Measurements from ENCODE around the gene NPDC1.
A peak's percentile ranks its signal among the peaks of the same experiment; 100 is the strongest.
"Not testable (repeated sequence)": the region's sequence is repeated elsewhere in the genome, so short reads cannot be mapped to it uniquely, and the experiment has no call there.

The NPDC1 gene

DNA sequence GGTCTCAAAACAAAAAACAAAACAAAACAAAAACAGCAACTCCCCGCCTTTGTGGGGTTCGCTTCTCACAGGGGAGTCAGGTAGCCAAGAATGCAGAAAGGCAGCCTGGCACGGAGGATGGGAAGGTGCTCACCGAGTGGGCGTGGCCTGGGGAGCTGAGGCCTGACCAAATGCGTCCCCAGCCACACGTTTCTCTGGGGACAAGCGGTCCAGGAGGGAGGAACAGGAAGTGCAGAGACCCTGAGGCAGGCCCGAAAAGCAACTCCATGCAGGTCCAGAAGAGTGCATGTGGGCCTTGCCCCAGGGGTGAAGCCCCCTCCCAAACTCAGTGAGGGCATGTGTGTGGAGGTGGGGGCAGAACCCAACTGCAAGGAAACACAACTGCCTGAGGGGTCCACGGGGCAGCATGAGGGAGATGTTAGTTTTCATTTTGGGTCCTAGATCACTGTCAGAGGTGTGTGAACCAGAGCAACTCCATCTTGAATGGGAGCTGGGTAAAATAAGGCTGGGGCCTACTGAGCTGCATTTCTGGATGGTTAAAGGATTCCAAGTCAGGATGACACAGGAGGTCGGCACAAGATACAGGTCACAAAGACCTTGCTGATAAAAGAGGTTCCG is 28.8 kb upstream of the NPDC1 start:
- DNase-seq (ENCODE audit: low read depth) = no peak

DNA sequence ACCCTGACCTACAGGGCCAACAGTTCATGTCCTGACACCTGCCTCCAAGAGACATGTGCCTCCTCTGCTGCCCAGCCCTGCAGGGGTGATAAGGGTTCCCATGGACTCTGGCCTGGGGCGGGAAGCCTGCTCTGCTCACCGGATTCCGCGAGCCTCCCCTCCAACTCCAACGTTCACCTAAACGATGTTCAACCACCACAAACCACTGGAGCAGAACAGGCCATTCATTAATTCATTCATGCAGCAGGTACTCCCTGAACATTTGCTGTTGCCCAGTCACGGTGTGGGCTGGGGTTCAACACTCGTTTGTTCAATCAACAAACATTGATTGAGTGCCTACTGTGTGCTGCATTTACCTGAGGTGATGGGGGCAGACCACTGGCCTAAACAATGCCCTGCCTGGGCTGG is 28.0 kb upstream of the NPDC1 start:
- DNase-seq (ENCODE audit: low read depth) = no peak

DNA sequence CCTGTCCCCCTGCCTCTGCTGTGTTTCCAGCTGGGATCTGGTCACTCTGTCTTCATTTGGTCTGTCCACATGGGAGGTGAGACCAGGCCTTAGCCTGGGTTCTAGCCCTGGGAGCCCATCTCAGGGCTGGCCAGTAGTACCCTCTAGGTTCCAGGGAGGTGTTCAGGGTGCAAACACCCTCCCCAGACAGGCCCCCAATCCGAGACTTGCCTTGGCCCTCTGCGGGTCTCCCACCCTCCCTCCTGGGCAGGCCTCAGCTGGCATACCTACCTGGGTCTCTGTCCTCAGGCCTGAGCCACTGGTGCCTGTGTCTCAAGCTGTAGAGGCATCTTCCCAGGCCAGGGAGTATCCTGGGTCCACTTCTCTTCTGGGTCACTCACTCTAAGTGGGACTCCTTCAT is 25.3 kb upstream of the NPDC1 start:
- DNase-seq (ENCODE audit: low read depth) = no peak

DNA sequence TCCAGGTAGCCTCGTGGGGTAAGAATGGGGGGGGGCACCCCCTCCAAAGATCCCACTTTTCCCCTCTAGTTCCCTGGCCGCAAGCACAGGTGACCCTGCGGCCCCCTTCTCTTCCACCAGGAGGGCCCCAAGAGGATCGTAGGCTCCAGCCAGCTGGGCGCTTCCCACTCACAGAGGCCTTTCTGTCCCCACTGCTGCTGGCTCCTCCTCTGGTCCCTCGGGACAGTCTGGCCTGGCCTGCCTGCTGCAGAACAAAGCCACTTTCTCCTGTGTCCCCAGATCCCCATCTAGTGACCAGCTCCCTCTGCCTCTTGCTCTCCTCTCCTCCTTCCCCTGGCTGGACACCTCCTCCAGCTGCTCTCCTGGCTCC is 24.9 kb upstream of the NPDC1 start:
- no peak for DNase-seq (ENCODE audit: low read depth)

DNA sequence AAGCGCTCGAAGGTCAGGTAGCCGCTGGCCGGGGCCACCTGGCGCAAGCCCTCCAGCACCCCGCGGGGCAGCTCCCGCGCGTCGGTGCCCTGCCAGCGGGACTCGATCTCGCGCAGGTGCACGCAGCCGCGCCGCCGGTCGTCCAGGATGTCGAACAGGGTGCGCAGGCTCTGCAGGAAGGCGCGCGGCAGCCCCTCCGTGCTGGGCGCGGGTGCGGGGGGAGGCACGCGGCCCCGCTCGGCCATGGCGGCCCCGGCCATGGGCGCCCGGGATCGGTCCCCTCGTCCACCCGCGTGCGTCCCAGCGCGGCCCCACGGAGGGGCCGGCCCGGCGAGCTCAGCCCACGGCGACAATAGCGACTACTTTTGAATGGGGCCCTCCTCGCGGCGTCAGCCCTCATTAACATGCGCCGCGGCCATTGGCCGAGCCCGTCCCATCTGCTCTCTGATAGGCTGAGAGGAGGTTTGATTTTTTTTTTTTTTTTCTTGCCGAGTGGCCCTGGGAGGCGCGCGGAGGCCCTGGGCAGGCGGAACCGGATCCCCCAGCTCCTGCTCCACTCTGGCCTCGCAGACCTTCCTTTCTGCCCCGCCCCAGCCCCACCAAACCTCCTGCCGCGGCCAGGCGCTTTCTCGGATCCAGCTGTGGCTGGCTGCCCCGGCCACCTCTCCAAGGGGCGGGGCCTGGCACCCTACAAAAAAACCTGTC is 24.4 kb upstream of the NPDC1 start, which contains the start of gene SAPCD2:
Gene SAPCD2 (minus strand): TSS at position 357 of the 705 bp plus-strand sequence. CDS start 97 bp downstream, at position 260.
- peak; percentile 74 for DNase-seq (ENCODE audit: low read depth)

DNA sequence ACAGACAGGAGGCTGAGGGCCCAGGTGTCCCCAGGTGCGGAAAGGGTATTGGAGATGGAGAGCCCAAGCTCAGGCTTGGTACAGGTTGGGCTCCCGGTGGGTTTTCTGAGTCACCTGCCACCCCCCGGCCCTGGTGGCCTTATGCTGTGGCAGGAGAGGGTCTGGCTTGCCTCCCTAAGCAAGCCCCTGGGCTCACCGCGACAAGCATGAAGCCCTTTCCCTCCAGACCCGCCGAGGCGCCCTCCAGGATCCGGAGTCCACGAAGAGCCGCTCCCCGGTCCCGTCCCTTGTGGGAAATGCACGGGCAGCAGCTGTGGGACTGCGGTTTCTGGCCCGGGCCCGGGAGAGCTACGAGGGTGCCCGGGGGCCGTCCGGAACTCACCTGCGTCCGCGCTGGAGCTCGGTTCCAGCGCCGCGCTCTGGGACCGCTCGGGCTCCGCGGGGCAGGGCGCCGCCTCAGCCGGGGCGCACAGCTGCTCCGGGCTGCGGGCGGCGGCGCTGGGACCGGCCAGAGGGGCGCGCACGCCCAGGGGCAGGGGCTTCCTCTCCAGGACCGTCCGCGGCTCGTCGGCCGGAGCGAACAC is 23.6 kb upstream of the NPDC1 start:
- no peak for DNase-seq (ENCODE audit: low read depth)

DNA sequence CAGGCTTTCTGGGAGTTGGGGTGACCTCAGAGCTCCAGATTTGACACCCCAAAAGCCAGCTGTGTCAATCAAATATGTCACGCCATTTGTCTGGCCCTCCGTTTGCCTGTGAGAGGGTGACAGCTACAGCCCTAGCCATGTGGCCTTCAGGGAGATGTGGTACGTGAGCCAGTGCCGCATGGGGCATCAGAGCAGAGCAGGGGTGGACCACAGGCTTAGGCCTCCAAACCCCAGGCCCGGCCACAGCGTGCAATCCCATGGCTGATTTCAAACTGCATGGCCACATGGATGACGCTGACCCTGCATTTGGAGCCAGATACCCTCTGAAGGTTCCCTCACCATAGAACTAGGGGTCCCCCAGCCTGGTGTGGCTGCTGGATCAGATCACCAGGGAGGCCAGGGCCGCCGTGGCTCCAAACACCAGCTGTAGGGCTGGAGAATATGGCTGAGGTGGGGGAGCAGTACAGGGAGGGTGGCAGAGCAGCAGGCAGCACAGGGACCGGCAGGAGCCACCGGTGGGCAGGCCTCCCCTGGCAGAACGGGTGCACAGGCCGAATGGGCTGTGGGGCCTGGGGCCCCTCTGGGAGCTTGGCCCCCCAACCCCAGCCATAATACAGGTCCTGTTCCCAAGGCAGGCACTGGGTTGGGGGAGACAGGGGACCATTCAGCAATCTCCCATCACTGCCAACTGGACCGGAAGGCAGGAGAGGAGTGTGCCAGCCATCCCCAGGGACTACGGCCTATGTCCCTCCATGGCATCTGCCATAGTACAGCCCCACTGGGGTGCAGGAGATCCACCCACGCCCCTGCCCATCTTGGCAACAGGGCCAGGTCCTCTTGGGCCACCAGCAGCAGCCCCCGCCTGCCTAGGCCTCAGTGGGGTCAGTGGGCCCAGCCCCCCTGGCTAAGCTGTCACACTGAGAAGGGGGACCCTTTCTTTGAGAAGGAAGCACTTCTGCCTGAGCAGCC is 22.8 kb upstream of the NPDC1 start:
- no peak for DNase-seq (ENCODE audit: low read depth)

DNA sequence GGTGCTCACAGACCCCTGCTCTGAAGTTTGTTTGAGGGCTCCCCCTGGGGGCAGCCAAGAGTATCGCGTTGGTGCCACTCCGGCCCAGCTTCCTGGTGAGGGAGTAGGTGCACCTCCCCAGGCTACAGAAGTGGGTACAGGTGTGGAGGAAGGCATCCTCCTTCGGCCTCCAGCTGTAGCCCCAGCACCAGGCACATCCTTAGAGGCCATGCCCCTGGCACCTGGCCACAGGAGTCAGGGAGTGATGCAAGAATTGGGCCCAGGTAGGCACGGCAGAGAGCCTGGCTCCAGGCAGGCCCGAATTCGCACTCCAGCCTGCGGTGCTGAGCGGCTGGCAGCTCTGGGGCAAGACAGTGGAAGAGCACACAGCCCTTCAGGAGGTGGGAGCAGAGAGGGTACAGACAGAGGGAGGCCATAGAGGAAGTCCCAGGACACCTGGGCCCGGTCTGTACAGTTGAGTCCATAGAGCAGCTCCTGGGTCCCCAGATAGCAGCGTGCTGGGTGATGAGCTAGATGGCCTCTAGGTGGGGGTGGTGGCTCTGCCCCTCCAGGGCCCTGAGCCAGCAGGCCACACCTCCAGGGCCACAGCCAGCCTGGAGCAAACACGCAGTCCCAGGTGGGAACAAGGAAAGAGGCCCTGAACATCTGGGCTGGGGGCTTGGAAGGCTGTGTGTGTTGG is 22.0 kb upstream of the NPDC1 start:
- DNase-seq (ENCODE audit: low read depth) = peak; percentile 75

DNA sequence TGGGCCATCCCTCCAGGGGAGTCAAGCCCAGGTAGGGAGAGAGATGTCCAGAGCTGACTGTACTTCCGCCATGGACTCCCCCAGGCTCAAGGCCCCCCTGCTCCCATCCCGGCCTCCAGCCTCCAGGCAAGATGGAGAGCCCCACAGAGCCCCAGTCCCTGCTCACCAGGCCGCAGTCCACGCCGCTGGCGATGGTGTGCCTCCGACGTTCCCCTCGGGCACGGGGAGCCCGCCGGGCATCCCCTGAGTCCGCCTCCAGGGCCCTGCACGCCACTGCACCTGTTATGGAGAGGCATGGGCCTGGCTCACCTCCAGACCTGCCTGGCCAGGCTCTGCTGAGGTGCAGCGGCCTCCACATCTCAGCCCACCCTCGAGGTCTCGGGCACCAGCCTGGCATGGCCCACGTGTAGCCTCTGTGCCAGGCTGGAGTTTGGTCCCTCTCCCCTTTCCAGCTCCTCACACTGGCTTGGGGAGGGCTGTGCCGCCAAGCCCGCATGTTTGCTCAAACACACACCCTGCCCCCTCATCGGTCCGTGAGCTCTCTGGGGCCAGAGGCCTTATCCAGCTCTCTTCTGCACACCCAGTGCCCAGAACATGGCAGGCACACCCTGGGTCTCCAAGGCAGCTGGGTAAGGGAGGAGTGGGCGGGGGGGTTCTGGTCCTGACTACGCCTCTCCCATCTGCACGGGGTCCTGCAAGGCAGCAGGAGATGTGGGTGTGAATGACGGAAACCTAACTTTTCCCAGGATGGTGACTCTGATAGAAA is 20.3 kb upstream of the NPDC1 start:
- no peak for DNase-seq (ENCODE audit: low read depth)

DNA sequence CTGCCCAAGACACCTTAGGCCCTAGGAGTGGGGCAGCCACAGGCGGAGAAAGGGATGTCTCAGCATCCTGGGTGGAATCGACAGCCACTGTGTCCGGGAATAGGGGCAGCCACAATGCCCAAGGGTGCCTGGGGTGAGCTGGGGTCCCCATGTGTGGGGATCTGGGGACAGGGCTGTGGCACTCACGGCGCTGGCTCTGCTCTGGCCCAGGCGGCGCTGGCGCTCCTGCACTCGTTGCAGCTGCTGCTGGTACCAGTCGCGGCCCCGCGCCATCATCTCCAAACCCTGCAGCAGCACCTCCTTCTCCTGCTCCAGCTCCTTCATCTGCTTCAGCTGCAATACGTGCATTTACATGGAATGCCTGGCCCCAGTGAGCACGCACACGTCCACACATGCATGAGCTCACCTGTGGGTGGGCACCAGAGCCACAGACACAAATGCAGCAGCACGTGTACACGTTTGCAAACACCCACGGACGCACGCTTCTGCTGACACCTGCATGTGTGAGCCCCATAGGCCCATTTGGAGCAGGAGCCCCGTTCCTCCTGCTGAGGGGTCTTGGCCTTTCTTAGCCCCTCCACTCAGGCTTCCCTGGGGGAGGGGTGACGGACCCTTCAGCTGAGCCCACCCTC is 19.5 kb upstream of the NPDC1 start:
- no peak for DNase-seq (ENCODE audit: low read depth)

DNA sequence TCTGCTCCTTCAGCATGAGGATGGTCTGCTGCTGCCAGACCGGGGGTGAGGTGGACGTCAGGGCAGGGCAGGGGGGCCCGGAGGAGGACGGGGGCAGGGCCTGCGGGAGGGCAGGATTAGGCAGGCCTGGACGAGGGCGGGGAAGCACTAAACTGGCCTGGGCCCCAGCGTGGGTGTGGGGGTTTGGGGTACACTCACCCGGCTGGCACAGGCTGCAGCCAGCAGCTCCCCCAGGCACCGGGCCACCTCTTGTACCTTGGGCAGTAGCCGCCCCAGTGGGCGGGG is 18.8 kb upstream of the NPDC1 start:
- DNase-seq (ENCODE audit: low read depth) = no peak

DNA sequence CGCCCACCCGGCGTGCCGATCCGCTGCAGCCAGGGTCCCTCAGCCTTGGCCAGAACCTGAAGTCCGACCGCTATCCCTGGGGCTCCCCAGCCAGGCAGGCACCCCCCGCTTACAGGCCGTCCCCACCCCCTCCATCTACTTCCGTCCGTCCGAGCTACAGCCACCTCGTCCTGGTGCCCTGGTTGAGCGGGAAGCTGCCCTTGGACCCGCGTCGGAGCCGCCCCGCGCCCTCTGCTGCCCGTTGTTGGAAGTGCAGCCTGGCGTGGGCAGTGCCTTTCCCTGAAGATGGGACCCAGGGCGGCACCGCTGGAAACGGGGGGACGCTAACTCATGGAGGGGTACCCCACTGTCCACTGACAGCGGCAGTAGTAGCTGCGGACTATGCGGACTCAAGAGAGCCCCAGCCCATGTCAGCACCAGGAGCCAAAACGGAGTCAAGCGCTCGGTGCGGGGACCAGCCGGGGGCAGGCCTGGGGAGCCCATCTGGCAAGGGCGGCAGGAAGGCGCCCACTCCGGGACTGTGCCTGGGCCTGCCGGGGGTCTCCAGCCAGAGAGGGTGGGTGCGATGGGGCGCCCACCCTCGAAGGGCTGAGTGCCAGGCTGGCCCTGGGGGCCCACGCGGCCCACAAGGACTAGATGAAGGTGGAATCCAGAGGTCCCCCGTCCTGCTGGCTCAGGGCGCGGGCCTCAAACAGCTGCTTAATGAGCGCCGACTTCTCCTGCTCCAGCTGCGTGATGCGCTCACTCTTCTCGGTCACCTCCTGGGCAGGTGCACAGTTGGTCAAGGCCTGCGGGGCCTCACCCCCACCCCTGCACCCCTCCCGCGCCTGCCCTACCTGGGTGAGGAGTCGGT is 18.3 kb upstream of the NPDC1 start:
- no peak for DNase-seq (ENCODE audit: low read depth)

DNA sequence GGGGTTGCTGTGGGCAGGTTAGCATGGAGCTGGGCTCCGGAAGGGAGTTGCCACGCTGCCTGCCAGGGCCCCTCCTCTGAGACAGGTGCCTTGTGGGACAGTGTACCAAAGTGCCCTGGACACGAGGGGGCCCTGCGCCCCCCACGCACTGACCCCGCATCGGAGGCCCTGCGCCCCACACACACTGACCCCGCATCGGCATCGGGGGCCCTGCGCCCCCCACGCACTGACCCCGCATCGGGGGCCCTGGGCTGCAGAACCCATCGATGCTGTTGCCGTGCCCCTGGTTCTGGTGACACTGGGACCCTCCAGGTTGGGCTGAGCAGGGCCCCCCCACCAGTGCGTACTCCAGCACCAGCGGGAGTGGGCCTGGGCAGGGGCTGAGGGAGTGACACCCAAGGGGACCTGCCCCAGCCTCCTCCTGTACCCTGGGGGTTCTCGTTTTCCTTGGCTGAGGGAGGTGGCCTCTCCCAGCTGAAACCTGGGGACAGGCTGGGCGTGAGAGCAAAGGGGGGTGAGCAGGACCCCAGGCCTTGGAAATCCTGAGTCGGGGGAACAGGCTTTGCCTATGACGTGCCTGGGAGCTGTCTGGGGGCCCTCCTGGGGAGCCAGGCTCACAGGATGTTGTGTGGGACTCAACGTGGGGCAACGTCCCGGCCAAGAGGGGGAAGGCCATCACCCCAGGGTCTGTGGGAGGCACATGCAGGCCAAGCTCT is 17.5 kb upstream of the NPDC1 start:
- DNase-seq (ENCODE audit: low read depth) = no peak

DNA sequence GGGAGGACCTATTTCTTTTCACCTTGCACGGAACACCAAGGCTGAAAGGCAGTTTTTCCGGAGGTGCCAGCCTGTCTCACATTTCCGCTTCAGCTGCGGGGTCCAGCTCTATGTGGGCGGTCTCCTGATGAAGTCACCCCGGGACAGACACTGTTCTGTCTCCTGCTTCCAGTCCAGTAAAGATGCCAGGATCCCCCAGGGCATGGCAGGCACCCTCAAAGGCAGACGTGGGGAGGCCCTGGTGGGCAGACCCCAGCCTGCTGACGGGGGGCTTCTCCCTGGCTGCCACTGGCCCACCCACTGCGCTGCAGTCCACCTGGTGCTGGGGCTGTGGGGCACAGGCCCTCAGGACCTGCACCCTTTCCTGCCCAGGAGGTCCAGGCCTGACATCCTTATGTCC is 16.8 kb upstream of the NPDC1 start:
- DNase-seq (ENCODE audit: low read depth) = not testable (repeated sequence)

DNA sequence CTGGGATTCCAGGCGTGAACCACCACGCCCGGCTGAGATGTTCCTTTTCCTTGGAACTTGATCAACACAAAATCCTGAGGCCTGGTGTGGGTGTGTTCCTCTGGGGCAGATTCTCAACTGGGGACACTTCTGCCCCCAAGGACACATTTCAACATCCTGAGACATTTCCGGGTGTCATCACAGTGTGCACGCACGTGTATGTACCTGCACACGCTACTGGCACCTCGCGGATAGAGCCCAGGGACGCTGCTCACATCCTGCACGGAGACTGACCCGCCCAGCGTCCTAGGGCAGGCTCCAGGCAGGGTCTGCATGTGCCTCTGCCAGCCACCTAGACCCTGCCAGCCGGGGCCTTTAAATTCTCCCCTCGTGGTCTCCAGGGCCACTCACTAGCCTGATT is 16.4 kb upstream of the NPDC1 start:
- DNase-seq (ENCODE audit: low read depth) = no peak

DNA sequence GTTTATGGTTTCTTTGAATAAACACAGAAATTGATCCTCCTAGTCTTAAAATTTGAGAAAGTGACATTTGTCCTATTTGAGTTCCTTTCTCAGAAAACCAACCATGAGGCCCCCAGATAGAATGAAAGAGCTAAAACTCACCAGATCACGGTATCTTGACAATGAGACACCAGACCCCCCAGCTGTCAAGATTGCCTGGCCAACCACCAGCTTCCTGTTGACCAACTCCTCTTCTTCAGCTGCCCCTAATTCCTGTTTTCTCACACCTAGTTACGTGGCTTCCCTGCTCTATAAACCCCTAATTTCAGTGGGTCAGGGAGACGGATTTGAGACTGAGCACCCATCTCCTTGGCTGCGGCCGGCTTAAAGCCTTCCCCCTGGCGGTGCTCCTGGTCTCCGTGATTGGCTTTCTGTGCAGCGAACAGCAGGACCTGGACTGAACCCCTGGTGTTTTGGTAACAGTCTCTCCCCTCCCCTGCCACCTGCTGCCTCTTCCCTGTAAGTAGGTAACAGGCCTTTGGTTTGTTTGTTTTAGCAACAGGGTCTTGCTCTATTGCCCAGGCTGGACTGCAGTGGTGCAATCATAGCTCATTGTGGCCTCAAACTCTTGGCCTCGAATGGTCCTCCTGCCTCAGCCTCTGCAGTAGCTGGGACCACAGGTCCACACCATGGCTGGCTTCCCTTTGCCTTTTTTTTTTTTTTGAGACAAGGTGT is 12.7 kb upstream of the NPDC1 start:
- no peak for DNase-seq (ENCODE audit: low read depth)

DNA sequence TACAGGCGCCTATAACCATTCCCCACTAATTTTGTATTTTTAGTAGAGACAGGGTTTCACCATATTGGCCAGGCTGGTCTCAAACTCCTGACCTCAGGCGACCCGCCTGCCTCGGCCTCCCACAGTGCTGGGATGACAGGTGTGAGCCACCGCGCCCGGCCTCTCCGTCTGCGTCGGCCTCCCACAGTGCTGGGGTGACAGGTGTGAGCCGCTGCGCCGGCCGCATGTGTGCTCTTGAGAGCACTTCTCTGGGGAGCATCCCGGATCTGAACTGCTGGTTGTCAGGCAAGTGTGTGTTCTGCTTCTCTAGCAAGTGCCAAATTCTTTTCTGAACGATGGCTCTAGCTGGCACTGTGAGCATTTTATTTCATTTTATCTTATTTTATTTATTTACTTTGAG is 11.6 kb upstream of the NPDC1 start:
- no peak for DNase-seq (ENCODE audit: low read depth)

DNA sequence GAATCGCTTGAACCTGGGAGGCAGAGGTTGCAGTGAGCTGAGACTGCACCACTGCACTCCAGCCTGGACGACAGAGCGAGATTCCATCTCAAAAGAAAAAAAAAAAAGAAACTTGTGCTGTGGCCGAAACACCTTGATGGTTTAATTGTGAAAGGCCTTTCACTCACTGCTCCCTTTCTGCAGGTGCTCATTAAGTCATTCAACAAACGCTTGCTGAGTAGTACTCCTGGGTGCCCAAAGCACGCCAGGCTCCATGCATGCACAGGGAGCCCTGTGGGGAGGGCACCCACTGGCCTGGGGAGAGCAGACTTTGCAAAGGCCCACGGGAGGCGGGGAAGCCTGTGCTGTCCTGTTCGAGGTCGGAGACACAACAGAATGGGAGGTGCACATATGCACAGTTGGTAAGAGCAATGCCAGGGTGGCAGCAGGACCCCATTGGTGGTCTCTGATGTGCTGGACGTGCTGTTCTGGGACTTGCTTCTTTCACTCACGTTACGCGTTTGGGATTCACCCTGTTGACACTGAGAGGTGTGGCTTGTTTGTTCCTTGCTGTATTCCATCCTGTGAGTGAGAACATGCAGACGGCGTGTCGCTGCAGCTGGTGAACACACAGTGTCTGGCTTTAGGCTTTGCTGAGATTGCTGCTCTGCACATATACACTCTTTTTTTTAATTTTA is 10.9 kb upstream of the NPDC1 start:
- DNase-seq (ENCODE audit: low read depth) = no peak

Measured in stimulated activated CD8-positive, alpha-beta memory T cell treated with anti-CD3 and anti-CD28 coated beads, Interleukin-4, amount 100 ng/mL, for 24 hours (primary cell).